Measurements from ENCODE around the gene ZBTB16.

- TF ChIP-seq POLR2A (IDR thresholded peaks at IDR 0.05) (no peak), CTCF (IDR thresholded peaks at IDR 0.05 in 8 of 11, conservative IDR thresholded peaks at IDR 0.05 in 3 of 11) (peak; percentile 18 to 72 (median 63))
Measured at GRCh38 chr11:114262681-114263512, 203.4 kb downstream of the ZBTB16 start.

Measured in spleen (tissue), 7 donors.